WI38 (cell line): ENCODE data around the gene XRN1.
"Not testable (repeated sequence)": the region's sequence is repeated elsewhere in the genome, so short reads cannot be mapped to it uniquely, and the experiment has no call there.

Source experiments
- H3K4me3 ChIP-seq: 2 replicates; pipeline ENCODE4 v1.5.1; 2011; ENCODE audit warnings: low read depth, mild to moderate bottlenecking, control low read depth, low read length
- CTCF ChIP-seq: IDR thresholded peaks from 2 replicates; pipeline ENCODE4 v1.5.1; 2012; ENCODE audit warnings: low read depth, mild to moderate bottlenecking, control low read depth, low read length

Gene XRN1

GRCh38 chr3:142394921-142395622 is 52.8 kb downstream of the XRN1 start:
- no peak for TF ChIP-seq CTCF
- no peak overlapping the region for H3K4me3 ChIP-seq

- no peak overlapping the region for H3K4me3 ChIP-seq
- TF ChIP-seq CTCF = no peak
Measured at GRCh38 chr3:142385078-142385477, 62.8 kb downstream of the XRN1 start.

- no peak overlapping the region for H3K4me3 ChIP-seq
- TF ChIP-seq CTCF = no peak
Measured at GRCh38 chr3:142374687-142375086, 73.2 kb downstream of the XRN1 start.

- H3K4me3 ChIP-seq = not testable (repeated sequence)
Measured at GRCh38 chr3:142369576-142369975, 78.3 kb downstream of the XRN1 start.

GRCh38 chr3:142366434-142366833 is 81.4 kb downstream of the XRN1 start:
- TF ChIP-seq CTCF = no peak
- H3K4me3 ChIP-seq = no peak overlapping the region

- H3K4me3 ChIP-seq = no peak overlapping the region
- no peak for TF ChIP-seq CTCF
Measured at GRCh38 chr3:142363936-142364467, 83.8 kb downstream of the XRN1 start.

GRCh38 chr3:142363433-142363832 is 84.4 kb downstream of the XRN1 start:
- H3K4me3 ChIP-seq = not testable (repeated sequence)

GRCh38 chr3:142359367-142359766 is 88.5 kb downstream of the XRN1 start:
- no peak overlapping the region for H3K4me3 ChIP-seq
- TF ChIP-seq CTCF = no peak
